ENCODE measurements around the gene BEGAIN. TPM values are rescaled to one million over a fixed set of nuclear protein-coding genes. Genes with fewer than 3 reads are reported as not detected.

BEGAIN gene
- total and polyA plus RNA-seq, 2 donors (not counting 3 experiments of a cell fraction or from before 2014, with no cell fraction given): 0.49 TPM; not detected in 1

DNA sequence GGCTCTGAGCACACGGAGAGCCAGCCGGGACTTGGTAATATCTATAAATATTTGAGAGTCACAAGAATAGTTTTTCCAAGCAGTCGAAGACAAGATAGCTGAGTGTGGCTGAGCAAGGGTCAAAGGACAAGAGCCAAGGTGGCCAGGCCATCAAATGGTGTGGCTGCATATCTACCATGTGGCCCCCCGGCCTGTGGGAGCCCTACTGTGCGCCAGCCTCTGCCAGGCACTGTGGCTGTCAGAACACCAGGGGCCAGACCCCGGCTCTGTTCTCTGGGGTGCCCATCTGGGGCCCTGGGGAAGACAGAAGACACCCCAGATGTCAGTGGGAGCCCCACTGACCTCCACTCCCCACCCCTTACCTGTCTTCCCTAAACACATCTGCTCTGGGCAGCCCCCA, 22.7 kb downstream of the BEGAIN start:
- ChIA-PET CTCF (no interaction called here), POLR2A (no interaction called here)
- H3K36me3 ChIP-seq (ENCODE audit: control insufficient read depth in 2 of 2, extremely low read depth in 1 of 2, insufficient read depth in 2 of 2, low read length in 2 of 2): no peaks in the 10 kb centered on the region
- DNase-seq (ENCODE audit: low read depth, low spot score) (no peak), FAIRE-seq (no peak)
- H3K4me2 ChIP-seq (ENCODE audit: insufficient read depth, low read length): no peak overlapping the region
- H2AFZ ChIP-seq (ENCODE audit: low read depth, low read length): no peak overlapping the region
- no TSS peak for BruUV-seq (replicated peaks)
- peaks cover 15 to 25% of the 10 kb centered on the region in 2 experiments for H3K27me3 ChIP-seq (ENCODE audit: control insufficient read depth in 2 of 2, insufficient read depth in 2 of 2, low read length in 2 of 2)
- H3K27ac ChIP-seq (ENCODE audit: insufficient read depth, low read depth, low read length): no peak overlapping the region
- TF ChIP-seq GATA2 (IDR thresholded peaks at IDR 0.05; ENCODE audit: insufficient read depth, insufficient read length, low read depth, low read length): no peak
- TF ChIP-seq, protein P1, sequence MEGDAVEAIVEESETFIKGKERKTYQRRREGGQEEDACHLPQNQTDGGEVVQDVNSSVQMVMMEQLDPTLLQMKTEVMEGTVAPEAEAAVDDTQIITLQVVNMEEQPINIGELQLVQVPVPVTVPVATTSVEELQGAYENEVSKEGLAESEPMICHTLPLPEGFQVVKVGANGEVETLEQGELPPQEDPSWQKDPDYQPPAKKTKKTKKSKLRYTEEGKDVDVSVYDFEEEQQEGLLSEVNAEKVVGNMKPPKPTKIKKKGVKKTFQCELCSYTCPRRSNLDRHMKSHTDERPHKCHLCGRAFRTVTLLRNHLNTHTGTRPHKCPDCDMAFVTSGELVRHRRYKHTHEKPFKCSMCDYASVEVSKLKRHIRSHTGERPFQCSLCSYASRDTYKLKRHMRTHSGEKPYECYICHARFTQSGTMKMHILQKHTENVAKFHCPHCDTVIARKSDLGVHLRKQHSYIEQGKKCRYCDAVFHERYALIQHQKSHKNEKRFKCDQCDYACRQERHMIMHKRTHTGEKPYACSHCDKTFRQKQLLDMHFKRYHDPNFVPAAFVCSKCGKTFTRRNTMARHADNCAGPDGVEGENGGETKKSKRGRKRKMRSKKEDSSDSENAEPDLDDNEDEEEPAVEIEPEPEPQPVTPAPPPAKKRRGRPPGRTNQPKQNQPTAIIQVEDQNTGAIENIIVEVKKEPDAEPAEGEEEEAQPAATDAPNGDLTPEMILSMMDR (IDR thresholded peaks at IDR 0.05; ENCODE audit: extremely low read depth in 1 of 2, insufficient read depth in 1 of 2, low read depth in 1 of 2, low read length in 2 of 2): no peak
- TF ChIP-seq FOS (IDR thresholded peaks at IDR 0.05; ENCODE audit: borderline replicate concordance, insufficient read depth, low read length): no peak
- no peak for TF ChIP-seq POLR2AphosphoS5 (IDR thresholded peaks at IDR 0.05; ENCODE audit: insufficient read depth, low read depth, low read length)
- no peak for TF ChIP-seq MYC (IDR thresholded peaks at IDR 0.05; ENCODE audit: low read depth, low read length)
- no peak for TF ChIP-seq JUN (IDR thresholded peaks at IDR 0.05; ENCODE audit: borderline replicate concordance, insufficient read depth, insufficient read length, low read depth)
- TF ChIP-seq, protein P2, sequence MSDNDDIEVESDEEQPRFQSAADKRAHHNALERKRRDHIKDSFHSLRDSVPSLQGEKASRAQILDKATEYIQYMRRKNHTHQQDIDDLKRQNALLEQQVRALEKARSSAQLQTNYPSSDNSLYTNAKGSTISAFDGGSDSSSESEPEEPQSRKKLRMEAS (IDR thresholded peaks at IDR 0.05; ENCODE audit: insufficient read depth, insufficient read length): no peak
- TF ChIP-seq POLR2A (IDR thresholded peaks at IDR 0.05; ENCODE audit: low read depth, low read length): no peak
- no peak for TF ChIP-seq EZH2 (IDR thresholded peaks at IDR 0.05; ENCODE audit: borderline replicate concordance, low read depth, low read length, severe bottlenecking)
- H3K9me3 ChIP-seq (replicated peaks; ENCODE audit: control insufficient read depth, insufficient read depth, low read length): no peaks in the 10 kb centered on the region
- dilution Hi-C loops (cut with MboI; ENCODE audit: extremely low pct_ligation_motif_present, low sequenced_read_pairs) (no loop called here), intact Hi-C loops (cut with micrococcal nuclease) (no loop called here)
- H3K9me1 ChIP-seq (replicated peaks; ENCODE audit: control insufficient read depth, extremely low read depth, insufficient read depth, low read length): no peaks in the 10 kb centered on the region
- H3K4me3 ChIP-seq (replicated peaks in 1 of 3; ENCODE audit: insufficient read depth in 1 of 3, low read depth in 1 of 3, low read length in 3 of 3): no peak overlapping the region
- H3K79me2 ChIP-seq (ENCODE audit: control insufficient read depth, insufficient read depth, low read length): no peaks in the 10 kb centered on the region
- peaks cover 2% of the 10 kb centered on the region for H3K4me1 ChIP-seq (ENCODE audit: control insufficient read depth, extremely low read depth, insufficient read depth, low read length)
- no peak overlapping the region for H3K9ac ChIP-seq (replicated peaks; ENCODE audit: extremely low read depth, insufficient read depth, low read length)
- H4K20me1 ChIP-seq (replicated peaks; ENCODE audit: control insufficient read depth, extremely low read depth, insufficient read depth, low read length): no peaks in the 10 kb centered on the region
